GM19324 (cell line): Measurements from ENCODE around the gene TC2N.
"Not testable (repeated sequence)": the region's sequence is repeated elsewhere in the genome, so short reads cannot be mapped to it uniquely, and the experiment has no call there.

Source experiments
- ATAC-seq: cut with Tn5 transposase; IDR thresholded peaks from one replicate; pipeline ENCODE4 v1.9.1; 2021; ENCODE audit warnings: mild to moderate bottlenecking, moderate library complexity; ENCODE audit not compliant: unreplicated experiment, low FRiP score

TC2N gene

GRCh38 chr14:91774140-91775096 lies 92.9 kb downstream of the TC2N start:
- ATAC-seq: no peak

- ATAC-seq: no peak
Observed at GRCh38 chr14:91770185-91770584, 97.2 kb downstream of the TC2N start.

- no peak for ATAC-seq
Observed at GRCh38 chr14:91755570-91756295, 111.6 kb downstream of the TC2N start.

GRCh38 chr14:91754819-91755218 lies 112.5 kb downstream of the TC2N start:
- no peak for ATAC-seq

- ATAC-seq: no peak
Observed at GRCh38 chr14:91754185-91754584, 113.2 kb downstream of the TC2N start.

GRCh38 chr14:91753501-91754128 lies 113.7 kb downstream of the TC2N start:
- ATAC-seq: no peak

- no peak for ATAC-seq
Observed at GRCh38 chr14:91752961-91753360, 114.4 kb downstream of the TC2N start.

- no peak for ATAC-seq
Observed at GRCh38 chr14:91751719-91752118, 115.6 kb downstream of the TC2N start.

- ATAC-seq: no peak
Observed at GRCh38 chr14:91750634-91751198, 116.6 kb downstream of the TC2N start.

GRCh38 chr14:91749868-91750267 lies 117.5 kb downstream of the TC2N start:
- no peak for ATAC-seq

- ATAC-seq: no peak
Observed at GRCh38 chr14:91748049-91748448, 119.3 kb downstream of the TC2N start.

GRCh38 chr14:91745344-91745743 lies 122.0 kb downstream of the TC2N start:
- no peak for ATAC-seq

- ATAC-seq: no peak
Observed at GRCh38 chr14:91744068-91744480, 123.3 kb downstream of the TC2N start.

GRCh38 chr14:91743305-91743653 lies 124.1 kb downstream of the TC2N start:
- ATAC-seq: no peak

- no peak for ATAC-seq
Observed at GRCh38 chr14:91742621-91743304, 124.6 kb downstream of the TC2N start.

- ATAC-seq: not testable (repeated sequence)
Observed at GRCh38 chr14:91739867-91740266, 127.5 kb downstream of the TC2N start.

GRCh38 chr14:91737619-91738018 lies 129.7 kb downstream of the TC2N start:
- no peak for ATAC-seq

GRCh38 chr14:91732859-91733477 lies 134.4 kb downstream of the TC2N start:
- ATAC-seq: no peak

GRCh38 chr14:91732439-91732838 lies 134.9 kb downstream of the TC2N start:
- ATAC-seq: no peak

GRCh38 chr14:91731986-91732385 lies 135.3 kb downstream of the TC2N start, which contains the start of gene CATSPERB:
CATSPERB (minus strand) TSS chr14:91732086; CDS start chr14:91729479, 2,607 bp downstream.
- ATAC-seq: no peak
